Ascending aorta (tissue), 2 donors: ENCODE data around the gene APRT. TPM values are rescaled to one million over a fixed set of nuclear protein-coding genes. Genes with fewer than 3 reads are reported as not detected.

Source experiments
- DNase-seq, 2 donors: peaks; one replicate each; pipeline ENCODE4 v3.0.0-alpha.2; 2019; ENCODE audit warnings: low spot score in 2 of 2
- H3K27ac ChIP-seq, 2 donors: fragments of 200-600 bp; sonication (generic); one replicate each; pipeline ENCODE4 v1.5.1; 2016 to 2017; ENCODE audit warnings: mild to moderate bottlenecking in 1 of 2
- H3K27me3 ChIP-seq: fragments of 200-600 bp; sonication (generic); one replicate; pipeline ENCODE4 v1.5.1; 2017
- H3K36me3 ChIP-seq, 2 donors: fragments of 200-600 bp; sonication (generic); one replicate each; pipeline ENCODE4 v1.5.1; 2016
- H3K4me1 ChIP-seq, 2 donors: fragments of 200-600 bp; sonication (generic); one replicate each; pipeline ENCODE4 v1.5.1; 2016 to 2017; ENCODE audit warnings: mild to moderate bottlenecking in 1 of 2
- H3K4me3 ChIP-seq, 2 donors: fragments of 200-600 bp; sonication (generic); one replicate each; pipeline ENCODE4 v1.5.1; 2016 to 2017; ENCODE audit warnings: mild to moderate bottlenecking in 1 of 2
- H3K9me3 ChIP-seq, 2 donors: fragments of 200-600 bp; sonication (generic); one replicate each; pipeline ENCODE4 v1.5.1; 2016
- CTCF ChIP-seq, 3 experiments: fragments of 200-600 bp in 2 of 3; fragments of 450-650 bp in 1 of 3; sonication (generic) in 2 of 3; IDR thresholded peaks; one replicate each; pipeline ENCODE4 v1.5.1; 2016 to 2019; ENCODE audit warnings: antibody characterized with exemption in 3 of 3, mild to moderate bottlenecking in 1 of 3, moderate library complexity in 1 of 3
- intact Hi-C: fragments of 100-400 bp; cut with DNase I; formaldehyde crosslinking; loops from one replicate; pipeline ENCODE4 v1.15.1; 2023
- total RNA-seq: library from RNA; depleted of rRNA; stranded (reverse); fragments of >200 nt; gene quantifications from one replicate; pipeline ENCODE4 v1.1.0, GENCODE V29; 2016

The APRT gene
- total RNA-seq, 1 donor from 2014 or later = 305 TPM

- TF ChIP-seq CTCF (IDR thresholded peaks at IDR 0.05) = no peak
- intact Hi-C loops = no loop called here
- Histone ChIP-seq H3K4me1 (peaks cover 26 to 39% of the 10 kb centered on the region in 2 donors), H3K27ac (no peak overlapping the region), H3K9me3 (no peaks in the 10 kb centered on the region), H3K36me3 (no peaks in the 10 kb centered on the region), H3K4me3 (no peak overlapping the region), H3K27me3 (no peaks in the 10 kb centered on the region)
- DNase-seq = no peak
These were observed 41.1 kb downstream of the APRT start for GRCh38 chr16:88770461-88771293.

DNA sequence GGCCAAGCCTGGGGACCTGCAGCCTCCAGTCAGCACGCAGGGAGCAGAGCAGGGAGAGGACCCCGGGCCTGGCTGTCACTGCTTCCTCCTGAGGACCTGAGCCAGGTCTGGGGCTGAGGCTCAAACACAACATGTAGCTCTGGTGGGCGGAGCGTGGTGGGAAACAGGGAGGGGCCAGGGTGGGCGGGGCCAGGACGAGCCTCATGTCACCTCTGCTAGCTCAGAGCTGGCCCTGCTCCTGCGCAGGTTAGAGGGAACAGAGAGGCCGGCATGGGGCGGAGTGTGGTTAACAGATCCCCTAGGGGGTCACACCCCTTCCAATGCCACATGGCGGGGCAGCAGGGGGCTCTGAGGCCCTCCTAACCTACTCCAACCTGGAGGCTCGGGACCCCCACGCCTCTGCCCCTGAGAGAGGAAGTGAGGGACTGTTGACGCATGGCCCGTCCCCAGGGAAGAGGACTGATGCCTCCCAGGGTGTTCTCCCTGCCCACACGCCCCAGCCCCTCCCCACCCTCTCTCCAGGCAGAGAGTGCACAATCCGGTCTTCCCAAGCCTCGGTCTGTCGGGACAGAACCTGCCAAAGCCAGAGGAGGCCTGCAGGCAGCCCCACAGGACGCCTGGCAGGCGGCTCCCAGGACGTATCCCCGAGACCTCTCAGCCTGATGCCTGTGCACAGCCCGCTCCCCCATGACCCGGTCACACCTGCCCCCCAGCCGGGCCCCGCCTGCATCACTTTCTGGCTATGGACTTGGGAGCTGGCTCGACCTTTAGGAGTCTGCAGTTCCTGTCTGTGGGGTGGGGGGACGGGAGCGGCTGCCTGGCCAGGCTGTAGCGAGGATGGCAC lies 41.9 kb downstream of the APRT start:
- Histone ChIP-seq H3K9me3 (no peaks in the 10 kb centered on the region), H3K4me3 (no peak overlapping the region), H3K36me3 (no peaks in the 10 kb centered on the region), H3K4me1 (peaks cover 26 to 39% of the 10 kb centered on the region in 2 donors), H3K27me3 (no peaks in the 10 kb centered on the region), H3K27ac (no peak overlapping the region)
- no peak for TF ChIP-seq CTCF (IDR thresholded peaks at IDR 0.05)
- intact Hi-C loops = loop anchor here (2.0 kb wide), 1 partner anchor 15 kb away; the partner anchor contains the start of gene PIEZO1
- DNase-seq = no peak

GRCh38 chr16:88768071-88768783 lies 43.5 kb downstream of the APRT start:
- H3K9me3 ChIP-seq = no peaks in the 10 kb centered on the region
- peak in 1 of 2 donors; percentile 77 for DNase-seq
- H3K4me3 ChIP-seq = peak overlapping the region in 1 of 2 donors; percentile 5
- no peaks in the 10 kb centered on the region for H3K27me3 ChIP-seq
- H3K4me1 ChIP-seq = peaks cover 21 to 32% of the 10 kb centered on the region in 2 donors
- intact Hi-C loops = loop anchor here (2.0 kb wide), 1 partner anchor 17 kb away; the partner anchor contains the start of gene PIEZO1
- H3K36me3 ChIP-seq = peaks cover 0 to 5% of the 10 kb centered on the region in 2 donors
- TF ChIP-seq CTCF (IDR thresholded peaks at IDR 0.05) = no peak
- H3K27ac ChIP-seq = peak overlapping the region; percentile 14 to 20

DNA sequence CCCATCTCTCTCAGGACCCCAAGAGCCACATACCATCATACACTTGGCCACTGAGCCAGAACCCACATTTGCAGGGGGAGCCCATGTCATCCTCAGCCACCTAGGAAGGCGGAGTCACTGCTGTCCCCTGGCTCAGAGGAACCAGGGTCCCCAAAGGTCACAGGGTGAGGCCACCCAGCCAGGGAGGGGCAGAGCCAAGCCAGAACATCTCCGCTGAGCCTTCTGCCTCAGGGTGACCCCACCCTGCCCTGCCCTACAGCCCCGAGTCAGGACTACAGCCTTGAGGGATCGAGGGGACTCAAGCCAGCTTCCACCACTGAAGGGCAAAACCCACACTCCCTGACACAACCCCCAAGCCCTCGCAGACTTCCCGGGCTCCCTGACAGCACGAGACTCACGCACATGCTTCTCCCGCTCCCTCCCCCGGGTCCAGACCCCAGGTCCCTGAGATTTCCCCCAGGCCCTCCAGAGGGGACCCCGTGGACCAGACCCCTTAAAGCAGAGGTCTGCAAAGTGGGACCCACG lies 44.1 kb downstream of the APRT start:
- DNase-seq = no peak
- Histone ChIP-seq H3K4me3 (no peak overlapping the region), H3K36me3 (peaks cover 0 to 5% of the 10 kb centered on the region in 2 donors), H3K27ac (peak overlapping the region; percentile 14 to 20), H3K4me1 (peaks cover 15 to 26% of the 10 kb centered on the region in 2 donors), H3K9me3 (no peaks in the 10 kb centered on the region), H3K27me3 (no peaks in the 10 kb centered on the region)
- intact Hi-C loops = loop anchor here (2.0 kb wide), 1 partner anchor 17 kb away; the partner anchor contains the start of gene PIEZO1
- no peak for TF ChIP-seq CTCF (IDR thresholded peaks at IDR 0.05)

DNA sequence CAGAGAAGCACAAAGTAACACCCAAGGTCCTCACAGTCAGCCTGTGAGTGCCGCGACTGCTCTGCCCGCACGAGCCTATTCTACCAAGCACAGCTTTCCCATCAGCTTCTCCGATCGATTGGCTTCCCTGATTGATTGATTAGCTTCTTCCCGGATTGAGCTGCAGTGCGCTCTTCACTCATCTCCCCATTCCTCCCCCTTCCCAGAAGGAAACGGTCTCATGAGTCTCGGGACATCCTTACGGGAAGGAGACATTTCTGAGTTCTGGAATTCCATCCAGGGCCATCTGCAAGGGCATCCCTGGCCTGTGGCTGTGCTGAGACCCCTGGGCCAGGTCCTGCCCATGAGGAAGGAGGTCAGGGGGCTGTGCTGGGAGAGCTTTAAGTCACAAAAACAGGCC lies 44.8 kb downstream of the APRT start:
- H3K27ac ChIP-seq = no peak overlapping the region
- no peaks in the 10 kb centered on the region for H3K9me3 ChIP-seq
- H3K4me3 ChIP-seq = no peak overlapping the region
- H3K27me3 ChIP-seq = no peaks in the 10 kb centered on the region
- no peak for DNase-seq
- H3K36me3 ChIP-seq = peaks cover 0 to 5% of the 10 kb centered on the region in 2 donors
- intact Hi-C loops = no loop called here
- H3K4me1 ChIP-seq = peaks cover 13 to 19% of the 10 kb centered on the region in 2 donors
- no peak for TF ChIP-seq CTCF (IDR thresholded peaks at IDR 0.05)
